IPS-NIHi11 (cell line): Measurements from ENCODE around the gene DNAAF3.
"Not testable (repeated sequence)": the region's sequence is repeated elsewhere in the genome, so short reads cannot be mapped to it uniquely, and the experiment has no call there.

Source experiments
- DNase-seq: peaks from one replicate; pipeline ENCODE4 v3.0.0; 2012; ENCODE audit warnings: mixed read lengths, low spot score

Gene DNAAF3

DNA sequence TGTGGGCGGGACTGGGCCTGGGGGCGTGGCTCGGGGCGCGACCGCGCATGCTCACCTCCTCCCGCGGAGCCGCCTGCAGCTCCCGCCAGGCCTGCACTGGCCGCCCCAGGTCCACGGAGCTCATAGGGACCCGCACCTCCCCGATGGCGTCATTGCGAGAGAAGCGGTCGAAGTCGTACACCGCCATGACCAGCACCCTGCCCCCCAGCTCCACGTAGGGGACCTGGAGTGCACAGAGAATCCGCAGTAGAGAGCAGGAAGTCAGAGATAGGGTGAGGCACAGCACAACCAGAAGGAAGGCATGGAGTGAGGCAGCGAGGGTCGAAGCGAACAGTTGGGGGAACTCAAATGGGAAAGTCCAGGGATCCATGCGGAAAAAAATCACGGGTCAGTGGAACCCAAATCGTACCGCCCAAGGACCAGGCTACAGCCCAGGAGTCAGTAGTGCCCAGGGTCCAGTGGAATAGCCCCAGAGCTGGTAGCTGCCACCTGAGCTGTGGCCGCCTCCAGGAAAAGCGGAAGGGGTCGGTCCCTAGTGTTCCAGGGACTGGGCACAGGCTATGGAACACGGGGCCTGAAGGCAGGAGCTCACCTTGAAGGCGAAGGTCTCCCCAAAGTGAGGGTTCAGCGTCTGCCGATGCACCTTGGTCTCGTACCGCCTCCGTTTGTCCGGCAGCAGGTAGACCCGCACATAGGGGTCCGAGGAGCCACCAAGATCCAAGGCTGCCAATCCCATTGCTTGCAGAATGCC, 8.9 kb upstream of the DNAAF3 start:
- DNase-seq, result peak; percentile 61

DNA sequence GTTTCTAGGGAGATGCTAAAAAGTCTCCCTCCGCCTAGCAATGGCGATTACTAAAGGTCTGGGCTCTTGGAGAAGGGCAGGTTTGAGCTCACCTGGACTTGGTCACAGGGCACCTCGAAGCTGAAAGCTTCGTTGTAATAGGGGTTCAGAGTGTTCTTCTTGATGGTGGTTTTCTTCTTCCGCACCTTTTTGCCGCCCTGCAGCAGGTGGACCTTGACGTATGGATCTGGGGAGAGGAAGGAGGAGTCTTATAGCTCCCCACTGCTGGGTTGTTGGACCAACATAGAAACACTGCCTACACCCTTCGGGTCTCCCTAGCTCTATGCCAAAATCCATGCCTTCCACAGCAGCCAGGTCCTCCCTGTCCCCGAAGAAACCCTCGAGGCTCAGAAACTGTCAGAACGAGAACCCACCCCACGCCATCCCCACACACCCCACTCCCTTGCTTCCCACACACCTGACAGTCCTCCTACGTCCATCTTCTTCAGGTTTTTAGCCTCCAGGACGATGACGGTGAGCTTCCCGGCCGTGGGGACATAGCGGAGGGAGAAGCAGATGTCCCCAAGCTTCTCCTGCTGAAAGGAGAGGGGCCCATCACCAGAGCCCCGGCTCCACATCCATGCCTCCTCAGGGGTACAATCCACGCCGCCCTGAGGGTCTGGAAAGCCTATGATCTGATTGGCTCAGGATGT, 8.2 kb upstream of the DNAAF3 start:
- no peak for DNase-seq

DNA sequence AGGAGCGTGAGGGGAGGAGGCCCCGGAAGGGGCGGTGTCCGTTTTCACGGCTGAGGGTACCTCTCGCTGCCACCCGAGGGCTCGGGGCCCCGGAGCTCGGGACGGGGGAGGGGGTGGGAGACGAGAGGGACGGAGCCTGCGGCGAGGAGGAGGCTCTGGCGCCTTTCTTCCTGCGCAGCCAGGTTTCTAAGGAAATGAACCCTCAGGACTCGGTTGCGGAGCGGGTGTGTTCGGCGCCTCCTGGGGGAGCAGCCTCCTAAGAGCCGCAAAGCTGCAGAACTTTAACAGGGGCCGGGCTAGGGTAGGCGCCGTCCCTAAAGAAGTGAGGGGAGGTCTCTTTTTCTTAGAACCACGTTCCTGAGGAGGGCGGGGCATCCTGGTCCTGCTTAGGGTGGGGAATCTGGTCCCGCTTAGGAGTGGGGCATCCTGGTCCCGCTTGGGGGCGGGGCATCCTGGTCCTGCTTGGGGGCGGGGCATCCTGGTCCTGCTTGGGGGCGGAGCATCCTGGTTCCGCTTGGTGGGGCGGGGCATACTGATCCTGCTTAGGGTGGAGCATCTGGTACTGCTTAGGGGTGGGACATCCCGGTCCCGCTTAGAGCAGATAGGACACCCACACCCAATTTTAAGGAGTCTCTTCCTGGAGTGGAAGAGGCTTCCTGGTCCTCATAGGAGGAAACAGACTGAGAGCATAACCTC, 7.4 kb upstream of the DNAAF3 start:
- peak; percentile 82 for DNase-seq

DNA sequence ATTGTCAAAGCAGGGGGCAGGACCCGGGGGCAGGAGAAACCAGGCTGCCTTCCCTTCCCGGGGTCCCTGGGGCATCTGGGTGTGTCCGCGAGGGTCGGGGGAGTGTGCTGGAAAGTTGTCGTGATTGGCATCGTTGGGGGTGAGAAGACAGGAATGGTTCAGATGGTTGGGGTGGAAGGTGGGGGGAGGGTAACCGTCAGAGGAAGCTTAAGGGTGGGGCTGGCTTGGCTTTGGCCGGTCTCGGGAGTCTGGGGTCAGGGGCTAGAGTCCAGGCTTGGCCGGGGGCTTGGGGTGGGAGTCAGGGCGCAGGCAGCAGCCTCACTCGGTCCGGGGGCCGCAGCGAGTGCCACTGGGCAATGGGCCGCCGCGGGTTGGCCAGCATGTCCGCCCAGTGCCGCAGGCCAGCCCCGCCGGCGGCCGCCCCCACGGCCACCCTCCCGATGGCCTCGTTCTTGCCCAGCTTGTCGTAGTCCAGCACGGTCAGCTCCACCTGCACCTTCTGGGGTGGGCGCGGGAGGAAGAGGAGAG, 6.8 kb upstream of the DNAAF3 start:
- no peak for DNase-seq

DNA sequence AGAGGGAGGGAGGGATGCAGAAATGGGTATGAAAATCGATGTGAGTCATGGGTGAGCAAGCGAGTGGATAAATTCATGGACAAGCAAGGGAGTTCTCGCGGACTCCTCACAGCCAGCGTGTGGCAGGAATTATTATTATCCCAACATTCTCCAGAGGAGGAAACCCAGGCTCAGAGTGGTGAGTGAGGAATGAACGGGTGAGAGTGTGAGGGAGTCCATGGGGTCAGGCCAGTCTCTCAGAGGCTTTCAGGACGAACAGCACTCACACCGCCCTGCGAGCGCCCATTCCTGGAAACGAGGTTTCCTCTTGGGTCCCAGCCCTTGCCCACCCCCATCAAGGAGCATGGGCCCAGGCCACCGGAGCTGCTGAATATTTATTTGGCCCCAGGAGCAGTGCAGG, 6.3 kb upstream of the DNAAF3 start:
- DNase-seq, result no peak

DNA sequence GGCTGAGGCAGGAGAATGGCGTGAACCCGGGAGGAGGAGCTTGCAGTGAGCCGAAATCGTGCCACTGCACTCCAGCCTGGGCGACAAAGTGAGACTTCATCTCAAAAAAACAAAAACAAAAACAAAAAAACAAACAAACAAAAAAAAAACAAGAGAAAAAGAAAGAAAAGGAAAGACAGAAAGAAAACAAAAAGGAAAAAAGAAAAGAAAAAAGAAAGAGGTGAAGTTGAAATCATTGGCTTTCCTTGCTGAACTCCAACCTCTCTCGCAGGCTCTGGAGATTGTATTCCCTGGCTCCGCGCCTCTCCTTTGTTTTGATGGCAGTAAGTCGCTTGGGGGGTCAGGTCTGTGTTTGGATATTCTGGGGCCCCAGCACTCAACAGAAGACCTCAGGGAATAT, 5.9 kb upstream of the DNAAF3 start:
- DNase-seq, result not testable (repeated sequence)

DNA sequence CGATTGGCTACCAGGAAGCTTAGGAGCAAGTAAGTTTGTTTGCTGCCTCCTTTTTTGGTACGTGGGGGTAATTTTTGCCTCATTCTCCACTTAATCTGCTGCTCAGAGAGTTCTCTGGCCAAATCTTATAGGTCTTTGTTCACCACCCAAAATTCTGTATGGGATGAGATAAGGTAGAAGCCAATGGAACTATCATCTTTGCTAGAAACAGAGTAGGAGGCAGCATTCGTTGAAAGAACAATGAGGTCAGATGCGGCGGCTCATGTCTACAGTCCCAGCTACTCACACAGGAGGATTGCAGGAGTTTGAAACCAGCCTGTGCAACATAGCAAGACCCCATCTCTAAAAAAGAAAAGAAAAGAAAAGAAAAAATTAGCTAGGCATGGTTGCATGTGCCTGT, 5.0 kb upstream of the DNAAF3 start:
- DNase-seq, result no peak

DNA sequence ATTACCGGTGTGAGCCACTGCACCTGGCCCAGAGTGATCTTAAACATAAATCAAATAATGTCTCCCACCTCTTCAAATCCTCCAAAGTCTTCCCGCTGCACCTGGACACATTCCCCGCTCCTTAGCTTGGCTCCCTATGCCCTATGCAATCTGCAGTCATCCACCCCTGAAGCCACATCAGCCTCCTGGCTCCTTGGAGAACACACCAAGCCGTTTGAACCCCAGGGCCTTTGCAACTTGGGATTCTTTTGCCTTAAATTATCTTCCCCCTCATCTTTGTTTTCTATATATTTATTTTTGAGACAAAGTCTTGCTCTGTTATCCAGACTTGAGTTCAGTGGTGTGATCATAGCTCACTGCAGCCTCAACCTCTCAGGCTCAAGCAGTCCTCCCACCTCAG, 2.7 kb upstream of the DNAAF3 start:
- no peak for DNase-seq

DNA sequence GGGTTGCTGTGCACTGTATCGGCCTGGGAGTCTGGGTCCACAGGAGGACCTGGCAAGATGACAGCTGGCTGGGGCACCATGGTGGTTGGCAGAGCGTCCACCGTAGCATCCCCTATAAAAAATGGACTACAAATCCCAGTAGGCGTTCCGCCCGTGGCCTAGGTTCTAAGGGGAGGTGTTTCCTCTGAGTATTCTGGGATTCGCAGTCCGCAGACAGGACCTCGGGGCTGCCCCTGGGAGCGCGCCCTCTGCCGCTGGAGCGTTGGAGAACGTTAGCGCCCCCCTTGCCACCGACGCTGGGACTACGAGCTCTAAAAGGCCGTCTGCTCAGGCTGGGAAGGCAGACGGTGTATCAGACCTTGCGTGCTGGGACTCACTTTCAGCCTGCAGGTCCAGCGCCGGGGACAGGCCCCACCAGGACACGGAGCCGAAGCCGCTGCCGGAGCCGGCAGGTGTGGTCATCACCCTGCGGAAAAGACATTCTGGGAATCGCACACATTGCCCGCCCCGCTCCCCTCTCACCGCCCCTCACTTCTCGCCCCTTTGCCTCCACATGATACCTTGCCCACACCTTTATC, 372 bp downstream of the DNAAF3 start:
- peak; percentile 75 for DNase-seq

DNA sequence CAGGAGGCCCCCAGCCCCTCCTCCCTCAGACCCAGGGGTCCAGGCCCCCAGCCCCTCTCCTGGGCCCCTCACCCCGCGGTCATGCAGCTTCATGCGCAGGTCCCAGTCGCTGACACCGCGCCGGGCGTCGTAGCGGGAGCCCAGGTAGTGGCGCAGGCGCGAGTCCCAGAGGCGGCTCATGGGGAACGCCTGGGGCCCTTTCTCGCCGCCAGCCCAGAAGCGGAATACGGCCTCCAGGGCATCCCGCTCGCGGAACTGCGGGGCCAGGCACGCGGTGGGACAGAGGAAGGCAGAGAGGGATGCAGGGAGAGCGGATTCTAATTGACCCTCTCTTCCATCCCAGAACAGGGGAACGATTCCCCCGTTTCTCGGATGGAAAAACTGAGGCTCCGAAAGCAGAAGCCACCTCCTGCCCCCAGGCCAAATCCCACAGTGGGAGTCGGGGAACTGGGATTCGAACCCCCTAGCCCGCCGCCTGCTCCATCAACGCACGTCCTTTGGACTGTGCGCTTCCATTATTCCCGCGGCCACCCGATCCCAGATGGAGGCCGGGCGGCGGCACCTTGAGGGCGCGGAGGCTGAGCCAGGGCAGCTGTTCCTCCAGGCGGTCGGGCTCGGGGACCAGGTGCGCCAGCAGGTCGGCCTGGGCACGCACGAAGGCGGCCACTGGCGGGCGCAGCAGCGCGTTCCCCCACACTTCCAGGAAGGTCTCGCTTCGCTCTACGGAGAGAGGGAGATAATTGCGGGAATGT, 4.7 kb downstream of the DNAAF3 start:
- no peak for DNase-seq

DNA sequence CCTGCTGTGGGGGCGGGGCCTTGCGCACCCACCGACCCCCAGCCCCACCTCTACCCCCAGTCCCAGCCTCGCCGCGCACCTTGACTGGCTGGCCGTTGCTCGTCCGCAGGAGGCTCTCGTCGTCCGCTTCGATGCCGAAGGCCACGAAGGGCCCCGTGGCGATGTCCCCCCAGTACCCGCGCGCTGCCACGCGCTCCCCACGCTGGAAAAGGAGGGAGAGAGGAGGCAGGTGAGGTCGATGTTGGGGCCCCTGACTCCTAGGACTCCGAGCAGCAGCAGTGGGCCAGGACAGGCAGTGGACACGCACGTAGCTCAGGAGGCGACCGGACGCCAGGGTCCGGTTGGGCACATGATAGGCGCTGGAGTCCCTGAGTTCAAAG, 5.4 kb downstream of the DNAAF3 start:
- no peak for DNase-seq

DNA sequence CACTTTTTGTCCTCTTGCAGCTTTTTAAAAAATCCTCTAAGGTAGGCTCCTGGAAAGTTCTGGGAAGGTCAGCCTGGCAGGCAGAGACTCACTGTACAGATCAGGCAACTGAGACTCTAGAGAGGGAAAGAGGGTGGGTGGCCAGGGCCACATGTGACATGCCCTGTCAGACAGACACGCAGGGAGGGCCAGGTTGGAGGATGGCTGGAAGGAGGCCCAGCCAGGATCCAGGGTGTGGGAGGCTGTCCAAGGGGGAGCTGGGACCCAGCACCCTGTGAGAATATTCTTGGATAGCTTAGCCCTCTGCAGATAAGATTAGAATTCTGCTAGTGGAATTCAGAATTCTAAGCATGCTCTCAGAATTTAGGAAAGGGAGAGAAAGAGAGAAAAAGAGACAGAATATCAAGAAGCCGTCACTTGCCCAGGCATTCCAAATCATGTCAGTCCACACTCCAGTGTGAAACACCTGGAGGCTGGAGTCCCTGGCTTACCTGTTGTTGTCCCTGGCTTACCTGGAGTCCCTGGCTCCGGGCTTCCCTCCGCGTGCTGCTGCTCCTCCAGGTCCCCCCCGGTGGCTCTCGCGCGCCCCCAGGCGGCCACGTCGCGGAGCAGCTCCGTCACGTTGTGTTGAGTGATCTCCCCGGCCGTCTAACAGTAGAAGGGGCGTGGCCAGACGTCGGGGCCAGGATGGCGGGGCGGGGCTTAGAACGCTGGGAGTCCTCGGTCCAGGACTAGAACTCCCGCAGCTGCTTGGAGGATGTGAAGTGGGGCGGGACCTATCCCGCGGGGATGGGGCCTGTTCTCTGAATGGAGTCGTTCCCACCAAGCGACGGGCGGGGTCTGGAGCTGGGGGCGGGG, 6.1 kb downstream of the DNAAF3 start:
- DNase-seq, result peak; percentile 91

DNA sequence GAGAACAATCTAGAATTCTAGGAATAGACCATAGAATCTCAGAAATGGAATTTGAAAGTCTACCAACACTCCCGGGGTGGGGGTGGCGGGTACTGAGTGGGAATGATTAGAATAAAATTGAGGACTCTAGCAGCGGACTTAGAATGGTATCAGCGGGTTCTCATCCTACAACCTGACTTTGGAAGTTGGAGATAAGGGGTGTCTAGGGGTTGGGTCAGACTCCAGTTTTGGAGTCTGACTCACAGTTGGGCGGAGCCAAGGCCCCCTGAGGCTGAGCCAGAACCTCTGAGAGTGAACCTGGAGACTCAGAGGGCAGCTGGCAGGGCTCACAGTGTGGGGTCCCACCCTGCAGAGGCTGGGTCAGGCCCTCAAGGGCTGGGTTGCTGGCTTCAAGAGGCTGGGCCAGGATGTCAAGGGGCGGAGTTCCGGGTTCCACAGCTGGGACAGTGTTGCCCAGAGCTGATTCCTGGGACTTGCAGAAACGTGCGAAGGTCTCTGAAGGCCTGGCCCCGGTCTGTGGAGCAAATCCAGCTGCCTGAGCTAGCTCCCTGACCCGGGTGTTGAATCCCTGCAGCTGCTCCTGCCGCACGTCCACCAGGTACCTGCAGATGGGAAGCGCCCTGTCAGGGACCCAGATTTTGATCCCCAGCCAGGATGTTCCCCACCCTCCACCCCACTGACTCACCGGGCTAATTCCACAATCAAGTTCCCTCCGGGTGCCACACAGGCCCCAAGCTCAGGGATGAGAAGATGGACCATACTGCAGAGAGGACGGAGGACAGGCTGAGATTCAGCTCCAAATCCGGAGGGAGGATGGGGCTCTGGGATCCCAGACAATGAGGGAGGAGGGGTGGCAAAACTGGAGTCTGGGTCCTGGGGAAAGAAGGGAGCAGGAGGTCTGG, 7.3 kb downstream of the DNAAF3 start:
- DNase-seq, result no peak

DNA sequence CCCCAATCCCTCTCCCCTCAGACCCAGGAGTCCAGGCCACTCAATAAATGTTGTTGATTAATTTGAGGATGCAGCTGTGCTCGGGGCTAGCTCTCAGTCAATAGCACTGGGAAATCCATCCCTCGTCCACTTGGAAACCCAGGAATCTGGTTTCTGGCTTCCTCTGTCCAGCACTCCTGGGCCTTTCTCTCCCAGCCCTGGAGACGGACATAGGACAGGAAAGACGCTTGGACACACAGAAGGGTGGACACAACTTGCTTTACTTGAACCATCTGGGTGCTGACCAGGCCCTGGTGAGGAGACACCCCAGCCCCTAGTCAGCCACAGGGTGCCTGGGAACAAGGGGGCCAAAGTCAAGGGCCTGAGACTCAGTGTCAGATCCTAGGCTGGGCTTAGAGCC, 8.0 kb downstream of the DNAAF3 start:
- DNase-seq, result no peak

DNA sequence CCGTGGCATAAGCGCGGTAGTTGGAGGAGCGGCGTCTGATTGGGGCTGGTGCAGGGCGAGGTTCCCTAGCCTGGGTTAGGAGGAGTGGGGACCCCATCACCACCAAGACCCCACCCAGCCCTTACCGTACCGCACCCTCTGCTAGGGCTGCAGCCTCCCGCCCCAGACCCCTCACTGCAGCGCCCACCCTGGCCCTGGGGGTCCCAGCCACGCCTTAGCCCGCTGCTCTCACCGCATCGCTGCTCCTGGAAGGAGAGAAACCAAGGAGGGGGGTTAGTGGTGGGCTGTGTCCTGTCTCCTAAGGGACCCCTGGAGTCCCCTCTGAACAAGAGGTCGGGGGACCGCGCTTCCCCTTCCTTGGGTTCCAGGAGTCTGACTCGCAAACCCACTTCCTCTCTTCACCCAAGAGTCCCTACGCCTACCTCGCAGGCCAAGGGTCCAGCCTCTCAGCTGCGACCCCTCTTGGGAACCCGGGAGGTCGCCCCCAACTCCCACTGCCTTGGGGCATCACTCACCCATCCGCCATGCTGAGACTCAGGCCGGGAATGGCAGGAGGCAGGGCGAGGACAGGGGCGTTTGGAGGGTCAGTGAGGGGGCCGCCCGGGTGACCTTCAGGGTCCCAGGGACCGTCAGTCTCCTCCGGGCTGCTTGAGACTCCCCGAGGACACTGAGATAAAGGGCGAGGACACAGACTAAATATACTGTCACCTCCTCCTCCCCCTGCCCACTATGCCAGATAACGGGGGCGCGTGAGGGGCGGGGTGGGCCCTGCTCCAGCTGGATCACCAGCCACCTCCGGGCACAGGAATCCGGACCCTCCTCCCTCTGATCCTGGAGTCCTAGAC, 9.1 kb downstream of the DNAAF3 start, which contains the start of gene TNNI3:
Gene TNNI3 (minus strand): TSS at position 669 of the 845 bp plus-strand sequence. CDS start 143 bp downstream, at position 526.
- no peak for DNase-seq

DNA sequence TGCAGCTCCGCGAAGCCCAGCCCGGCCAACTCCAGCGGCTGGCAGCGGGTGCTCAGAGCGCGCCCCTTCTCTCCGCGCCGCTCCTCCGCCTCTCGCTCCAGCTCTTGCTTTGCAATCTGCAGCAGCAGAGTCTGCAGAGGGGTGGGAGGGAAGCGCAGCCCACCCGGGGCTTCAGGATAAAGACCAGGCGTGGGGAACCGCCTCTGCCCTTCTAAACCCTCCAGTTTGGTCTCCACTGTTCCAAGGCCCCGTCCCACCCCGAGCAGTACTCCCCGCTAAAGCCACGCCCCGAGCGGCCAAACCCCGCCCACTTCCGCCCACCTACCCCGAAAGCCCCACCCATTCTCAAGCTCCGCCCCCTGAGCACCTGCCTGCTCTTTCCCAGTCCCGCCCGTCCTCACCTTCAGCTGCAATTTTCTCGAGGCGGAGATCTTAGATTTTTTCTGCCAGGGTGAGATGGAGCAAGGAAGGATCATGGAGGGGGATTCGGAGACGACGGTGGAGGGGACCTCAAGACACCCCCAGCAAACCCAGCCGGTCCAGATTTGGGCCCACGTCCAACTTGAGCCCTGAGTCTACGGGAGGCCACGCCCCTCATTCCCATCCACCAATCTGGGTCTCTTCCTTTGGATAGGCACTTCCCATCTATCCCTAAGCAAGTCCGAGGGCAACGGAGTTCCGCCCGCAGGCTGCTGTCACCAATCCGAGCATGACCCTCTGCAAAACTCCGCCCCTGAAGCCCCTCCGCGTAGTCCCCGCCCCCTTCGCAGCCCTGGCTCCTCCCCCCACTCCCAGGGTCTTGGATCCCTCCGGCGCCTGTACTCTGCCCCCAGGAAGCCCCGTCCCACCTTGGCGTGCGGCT, 10.0 kb downstream of the DNAAF3 start:
- peak; percentile 94 for DNase-seq

DNA sequence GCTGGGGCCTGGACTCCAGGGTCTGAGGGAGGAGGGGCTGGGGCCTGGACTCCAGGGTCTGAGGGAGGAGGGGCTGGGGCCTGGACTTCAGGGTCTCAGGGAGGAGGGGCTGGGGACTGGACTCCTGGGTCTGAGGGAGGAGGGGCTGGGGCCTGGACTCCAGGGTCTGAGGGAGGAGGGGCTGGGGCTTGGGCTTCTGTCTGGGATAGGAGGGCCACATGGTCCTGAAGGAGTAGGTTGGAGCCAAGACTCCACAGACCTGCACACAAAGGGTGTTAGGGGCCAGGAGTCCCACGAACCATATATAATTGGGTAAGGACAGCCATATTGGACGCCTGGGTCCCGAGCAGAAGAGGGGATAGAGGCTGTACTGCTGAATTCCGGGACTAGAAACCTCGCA, 10.6 kb downstream of the DNAAF3 start:
- not testable (repeated sequence) for DNase-seq
